GM19025 (cell line): ENCODE results near the gene DNMT3B.

ENCODE experiments used
- ATAC-seq: cut with Tn5 transposase; IDR thresholded peaks from one replicate; pipeline ENCODE4 v1.9.1; 2021; ENCODE audit warnings: mild to moderate bottlenecking, low read depth, moderate library complexity; ENCODE audit not compliant: unreplicated experiment

The DNMT3B gene

GRCh38 chr20:32849577-32849976 is 87.4 kb downstream of the DNMT3B start:
- no peak for ATAC-seq

GRCh38 chr20:32855387-32855786 is 93.2 kb downstream of the DNMT3B start:
- ATAC-seq = no peak

GRCh38 chr20:32858189-32858588 is 96.0 kb downstream of the DNMT3B start:
- no peak for ATAC-seq
